NCI-H1092 treated with DMSO at 0.1 percent for 48 hours (cell line): Measurements from ENCODE around the gene RAB18.
"Not testable (repeated sequence)": the region's sequence is repeated elsewhere in the genome, so short reads cannot be mapped to it uniquely, and the experiment has no call there.

Source experiments
- DNase-seq: peaks from one replicate; lab custom pipeline; 2025; lab: John Stamatoyannopoulos, UW

RAB18 gene

GRCh38 chr10:27504007-27504807, at the start of gene RAB18:
Gene RAB18, plus strand, starts transcription at chr10:27504304. Its CDS starts 66 bp downstream, at chr10:27504370.
- peak; percentile 90 for DNase-seq

- no peak for DNase-seq
Observed at GRCh38 chr10:27454837-27455236, 49.3 kb upstream of the RAB18 start.

GRCh38 chr10:27457261-27457945, 46.7 kb upstream of the RAB18 start:
- DNase-seq: no peak

DNA sequence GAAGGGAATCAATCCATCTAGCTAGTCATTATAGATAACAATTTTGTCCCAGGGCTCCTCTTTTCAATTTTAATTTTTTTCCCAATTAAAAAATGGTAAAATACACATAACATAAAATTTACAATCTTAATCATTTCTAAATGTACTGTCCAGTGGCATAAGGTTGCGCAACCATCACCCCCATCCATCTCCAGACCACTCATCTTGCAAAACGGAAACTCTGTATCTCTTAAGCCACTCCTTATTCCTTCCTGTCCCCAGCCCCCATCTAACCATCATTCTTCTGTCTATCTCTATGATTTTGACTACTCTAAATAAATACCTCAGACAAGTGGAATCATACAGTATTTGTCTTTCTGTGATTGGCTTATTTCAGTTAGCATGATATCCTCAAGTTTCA, 46.1 kb upstream of the RAB18 start:
- DNase-seq: no peak

DNA sequence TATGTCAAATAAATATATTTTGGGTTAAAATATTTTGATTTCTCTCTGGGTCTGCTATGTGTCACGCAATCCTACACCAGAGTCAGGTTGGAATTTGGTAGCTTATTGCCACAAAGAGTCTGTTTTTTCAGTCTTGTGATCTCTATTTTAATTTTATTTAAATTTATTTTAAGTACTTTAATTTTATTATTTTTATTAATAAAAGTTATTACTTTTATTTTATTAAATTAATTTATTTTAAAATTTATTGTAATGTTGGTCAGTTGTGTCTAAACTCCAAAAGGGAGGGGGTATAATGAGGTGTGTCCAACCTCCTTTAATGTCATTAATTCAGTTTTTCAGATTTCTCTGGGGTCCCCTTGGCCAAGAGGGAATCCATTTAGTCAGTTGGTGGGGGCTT, 42.8 kb upstream of the RAB18 start:
- no peak for DNase-seq

GRCh38 chr10:27463961-27464360, 40.1 kb upstream of the RAB18 start:
- no peak for DNase-seq

- no peak for DNase-seq
Observed at GRCh38 chr10:27464993-27465392, 39.1 kb upstream of the RAB18 start.

- not testable (repeated sequence) for DNase-seq
Observed at GRCh38 chr10:27465596-27465995, 38.5 kb upstream of the RAB18 start.

- no peak for DNase-seq
Observed at GRCh38 chr10:27470885-27471284, 33.2 kb upstream of the RAB18 start.

DNA sequence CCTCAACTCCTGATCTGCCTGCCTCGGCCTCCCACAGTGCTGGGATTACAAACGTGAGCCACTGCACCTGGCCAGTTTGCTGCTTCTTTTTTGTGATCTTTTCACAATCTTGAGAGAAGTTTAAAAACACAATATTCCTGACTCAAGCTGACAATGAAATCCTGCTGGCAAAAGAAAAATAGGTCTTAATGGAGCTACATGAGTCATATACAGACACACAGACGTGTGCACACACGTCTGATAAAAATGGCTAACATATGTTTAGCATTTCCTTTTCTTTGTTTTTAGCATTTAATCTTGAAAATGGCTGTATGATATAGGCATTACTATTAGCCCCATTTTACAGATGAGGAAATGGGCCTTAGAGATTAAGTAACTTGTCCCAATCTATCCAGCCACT, 29.4 kb upstream of the RAB18 start:
- DNase-seq: no peak

- DNase-seq: no peak
Observed at GRCh38 chr10:27479016-27479415, 25.1 kb upstream of the RAB18 start.

GRCh38 chr10:27481486-27481885, 22.6 kb upstream of the RAB18 start:
- DNase-seq: no peak

- no peak for DNase-seq
Observed at GRCh38 chr10:27482984-27483956, 20.8 kb upstream of the RAB18 start.

DNA sequence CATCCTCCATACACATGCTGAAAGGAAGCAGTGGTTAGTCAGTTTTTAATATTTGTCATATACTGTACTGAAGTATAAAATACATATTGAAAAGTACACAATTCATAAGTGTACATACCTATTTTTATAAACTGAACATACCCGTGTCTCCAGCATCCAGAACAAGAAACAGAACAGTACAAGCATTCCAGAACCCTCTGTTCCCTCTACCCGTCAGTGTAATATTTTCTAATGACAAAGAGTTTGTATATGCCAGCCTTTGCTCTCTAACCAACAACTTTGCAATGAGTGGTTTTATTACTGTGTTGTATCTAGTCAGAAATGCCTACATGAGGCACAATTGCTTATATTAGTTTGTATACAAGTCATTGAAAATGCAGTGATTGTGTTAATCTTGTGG, 18.7 kb upstream of the RAB18 start:
- no peak for DNase-seq

DNA sequence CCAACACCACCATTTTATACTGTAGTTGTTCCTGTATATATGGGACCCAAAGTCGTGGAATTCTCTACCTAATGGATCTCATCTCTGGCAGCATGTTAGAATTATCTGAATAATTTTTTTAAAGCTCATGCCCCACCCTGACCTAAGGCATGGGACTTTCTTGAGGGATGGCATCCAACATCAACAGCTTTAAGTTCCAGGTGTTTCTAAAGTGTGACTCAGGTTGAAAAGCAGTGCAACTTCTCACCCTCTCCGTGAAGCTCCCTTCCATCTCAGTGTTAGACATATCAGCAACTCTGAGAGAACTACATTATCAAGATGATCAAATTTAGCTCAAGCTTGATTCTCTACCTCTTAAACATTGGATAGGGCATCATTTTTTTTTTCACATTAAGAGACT, 18.1 kb upstream of the RAB18 start:
- no peak for DNase-seq

DNA sequence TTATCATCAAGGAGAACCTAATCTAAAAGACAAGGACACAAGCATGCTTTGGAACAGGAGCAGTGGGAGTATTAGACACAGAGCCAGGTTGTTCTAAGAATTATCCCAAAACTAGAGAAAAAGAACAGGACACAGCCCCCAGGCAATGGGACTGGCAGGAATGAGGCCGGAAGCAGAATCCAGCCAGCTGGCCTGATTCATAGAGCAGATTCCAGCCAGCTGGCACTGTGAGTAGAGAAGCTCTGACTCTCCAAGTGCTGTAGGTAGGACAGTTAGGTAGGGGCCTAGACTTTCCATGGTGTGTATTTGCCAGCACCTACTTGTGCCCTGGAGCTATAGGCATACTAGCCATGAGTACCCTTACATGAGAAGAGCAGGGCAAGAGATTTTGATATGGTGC, 13.3 kb upstream of the RAB18 start:
- DNase-seq: no peak

- DNase-seq: no peak
Observed at GRCh38 chr10:27494116-27494805, 9.8 kb upstream of the RAB18 start.

GRCh38 chr10:27496137-27496536, 8.0 kb upstream of the RAB18 start:
- DNase-seq: no peak

DNA sequence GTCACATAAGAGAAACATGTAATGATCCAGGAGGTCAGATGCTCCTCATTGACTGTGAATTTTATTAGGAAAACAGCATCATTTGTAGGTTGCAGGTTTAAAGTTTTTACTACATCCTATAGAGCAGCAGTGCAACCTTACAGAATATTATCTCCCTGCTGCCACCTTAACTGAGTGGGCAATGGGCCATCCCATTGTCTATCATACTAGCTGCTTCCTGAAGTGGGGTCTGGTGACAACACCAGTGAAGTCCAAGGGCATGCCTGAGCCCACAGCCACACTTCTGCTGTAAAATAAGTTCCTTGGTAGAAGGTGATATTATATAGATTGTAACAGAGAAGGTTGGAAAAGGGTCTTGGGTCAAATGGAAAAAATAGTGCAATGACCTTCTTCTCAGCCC, 4.0 kb upstream of the RAB18 start:
- no peak for DNase-seq

DNA sequence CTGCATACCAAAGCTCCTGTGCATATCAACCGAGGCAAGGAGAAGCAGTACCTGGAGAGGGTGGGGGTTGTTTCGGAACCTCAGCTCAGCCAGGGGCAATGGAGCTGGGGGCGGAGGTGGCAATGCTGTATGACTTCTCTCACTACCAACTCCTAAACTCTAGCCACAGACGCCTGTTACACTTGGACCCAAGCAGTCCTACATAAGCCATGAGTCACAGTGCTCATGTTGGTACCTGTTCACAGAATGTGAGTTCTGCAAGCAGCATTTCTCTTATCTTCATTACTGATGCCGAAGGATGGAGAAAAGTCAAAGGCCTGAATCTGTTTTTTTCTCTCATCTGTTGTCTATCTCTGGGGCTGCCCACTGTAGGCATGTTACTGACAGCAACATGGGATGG, 3.2 kb upstream of the RAB18 start:
- no peak for DNase-seq

DNA sequence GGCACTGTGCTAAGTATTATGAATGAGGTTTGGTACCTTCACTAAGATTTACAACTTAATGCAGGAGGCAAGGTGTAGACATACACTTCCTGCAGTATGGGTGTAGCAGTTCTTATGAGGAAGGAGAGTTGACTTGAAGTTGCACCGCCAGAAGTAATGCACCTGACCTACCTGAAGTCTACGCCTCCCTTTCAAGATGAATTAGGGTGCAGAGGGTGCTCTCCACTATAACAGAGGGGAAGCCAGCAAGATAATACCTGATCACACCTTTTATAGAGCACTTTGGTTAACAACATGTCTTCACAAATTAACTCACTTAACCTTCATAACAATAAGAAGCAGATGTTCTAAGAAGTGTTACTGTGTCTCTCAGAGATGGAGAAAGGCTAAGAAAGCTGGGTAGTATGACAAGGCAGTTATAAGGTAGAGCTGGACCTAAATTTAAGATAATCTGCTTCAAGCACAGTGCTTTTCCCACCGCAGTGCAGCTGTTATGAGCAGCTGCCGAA, 552 bp upstream of the RAB18 start:
- DNase-seq: no peak
